Hepatocyte (in vitro differentiated cells): ENCODE results near the gene MPND. TPM values are rescaled to one million over a fixed set of nuclear protein-coding genes. Genes with fewer than 3 reads are reported as not detected.

Source experiments
- DNase-seq: peaks from one replicate; pipeline ENCODE4 v3.0.0-alpha.2; 2016; ENCODE audit warnings: low spot score
- H2AFZ ChIP-seq: fragments of 200-600 bp; sonication (generic); 2 replicates; pipeline ENCODE4 v1.6.0; 2016; ENCODE audit warnings: antibody characterized with exemption, mild to moderate bottlenecking
- H3K27ac ChIP-seq: fragments of 200-600 bp; sonication (generic); 2 replicates; pipeline ENCODE4 v1.5.1; 2016; ENCODE audit warnings: mild to moderate bottlenecking
- H3K27me3 ChIP-seq: fragments of 200-600 bp; sonication (generic); 2 replicates; pipeline ENCODE4 v1.6.1; 2016
- H3K36me3 ChIP-seq: fragments of 200-600 bp; sonication (generic); replicated peaks from 2 replicates; pipeline ENCODE4 v1.5.1; 2016; ENCODE audit warnings: low read depth; ENCODE audit not compliant: insufficient read depth
- H3K4me1 ChIP-seq: fragments of 200-600 bp; sonication (generic); 2 replicates; pipeline ENCODE4 v1.5.1; 2016; ENCODE audit warnings: mild to moderate bottlenecking, moderate library complexity; ENCODE audit not compliant: insufficient read depth
- H3K4me2 ChIP-seq: fragments of 200-600 bp; sonication (generic); 2 replicates; pipeline ENCODE4 v1.6.0; 2016
- H3K4me3 ChIP-seq: fragments of 200-600 bp; sonication (generic); 2 replicates; pipeline ENCODE4 v1.5.1; 2016; ENCODE audit warnings: mild to moderate bottlenecking
- H3K79me2 ChIP-seq: fragments of 200-600 bp; sonication (generic); 2 replicates; pipeline ENCODE4 v1.6.0; 2017; ENCODE audit warnings: mild to moderate bottlenecking
- H3K9me2 ChIP-seq: fragments of 200-600 bp; sonication (generic); replicated peaks from 2 replicates; pipeline ENCODE4 v1.6.0; 2017; ENCODE audit warnings: mild to moderate bottlenecking; ENCODE audit not compliant: insufficient read depth
- H3K9me3 ChIP-seq: fragments of 200-600 bp; sonication (generic); 2 replicates; pipeline ENCODE4 v1.5.1; 2016; ENCODE audit warnings: low read depth, mild to moderate bottlenecking
- H4K20me1 ChIP-seq: fragments of 200-600 bp; sonication (generic); 2 replicates; pipeline ENCODE4 v1.6.0; 2016; ENCODE audit warnings: mild to moderate bottlenecking; ENCODE audit not compliant: insufficient read depth, poor library complexity, severe bottlenecking
- CTCF ChIP-seq: fragments of 200-600 bp; sonication (generic); IDR thresholded peaks from 2 replicates; pipeline ENCODE4 v1.5.1; 2016; ENCODE audit warnings: antibody characterized with exemption, mild to moderate bottlenecking; ENCODE audit not compliant: poor library complexity
- EZH2 ChIP-seq: fragments of 200-600 bp; sonication (generic); IDR thresholded peaks from 2 replicates; pipeline ENCODE4 v1.6.1; 2016; ENCODE audit warnings: antibody characterized with exemption, mild to moderate bottlenecking, borderline replicate concordance
- EZH2phosphoT487 ChIP-seq: fragments of 200-600 bp; sonication (generic); IDR thresholded peaks from one replicate; pipeline ENCODE4 v1.6.1; 2018; ENCODE audit warnings: antibody characterized with exemption, mild to moderate bottlenecking, low read depth, moderate library complexity; ENCODE audit not compliant: unreplicated experiment, severe bottlenecking
- WGBS: methylation state at CpG from one replicate; pipeline ENCODE4 v1.1.6; 2016; ENCODE audit warnings: low lambda C conversion rate; ENCODE audit errors: missing lambda C conversion rate; 5-methylcytosine and 5-hydroxymethylcytosine counted together
- polyA plus RNA-seq: library from polyadenylated mRNA; unstranded; fragments of >200 nt; fragmentation: Nextera tagmentation; extraction: Ambion mirVana; gene quantifications from 2 replicates; pipeline ENCODE4 v1.2.1, GENCODE V29; 2016
- total RNA-seq: library from RNA; depleted of rRNA; stranded (reverse); fragments of >200 nt; gene quantifications from 2 replicates; pipeline ENCODE4 v1.2.3, GENCODE V29; 2014

Gene MPND
- total and polyA plus RNA-seq, 2 experiments from 2014 or later, result 16.6 to 21.9 TPM

GRCh38 chr19:4297901-4298809, 45.2 kb upstream of the MPND start:
- Histone ChIP-seq H3K27me3 (no peaks in the 10 kb centered on the region), H3K79me2 (no peaks in the 10 kb centered on the region), H3K4me1 (no peaks in the 10 kb centered on the region), H3K9me3 (no peaks in the 10 kb centered on the region), H3K4me2 (no peak overlapping the region), H3K27ac (no peak overlapping the region), H4K20me1 (no peaks in the 10 kb centered on the region), H2AFZ (no peak overlapping the region), H3K4me3 (no peak overlapping the region), H3K36me3 (no peaks in the 10 kb centered on the region), H3K9me2 (no peaks in the 10 kb centered on the region)
- no peak for DNase-seq
- 77% methylated on average over 27 of the region's 27 CpGs for WGBS
- TF ChIP-seq EZH2phosphoT487 (no peak), EZH2 (no peak), CTCF (no peak)

- H3K4me2 ChIP-seq, result no peak overlapping the region
- WGBS, result 96% methylated on average over 8 of the region's 8 CpGs
- no peaks in the 10 kb centered on the region for H3K9me2 ChIP-seq
- H3K27ac ChIP-seq, result no peak overlapping the region
- H3K4me3 ChIP-seq, result no peak overlapping the region
- H3K79me2 ChIP-seq, result no peaks in the 10 kb centered on the region
- TF ChIP-seq EZH2phosphoT487 (no peak), CTCF (no peak), EZH2 (no peak)
- H3K36me3 ChIP-seq, result no peaks in the 10 kb centered on the region
- no peaks in the 10 kb centered on the region for H3K4me1 ChIP-seq
- H3K9me3 ChIP-seq, result no peaks in the 10 kb centered on the region
- H3K27me3 ChIP-seq, result no peaks in the 10 kb centered on the region
- DNase-seq, result no peak
- H4K20me1 ChIP-seq, result no peaks in the 10 kb centered on the region
- no peak overlapping the region for H2AFZ ChIP-seq
These were observed 44.4 kb upstream of the MPND start for GRCh38 chr19:4298810-4299550.

GRCh38 chr19:4300589-4300988, 42.8 kb upstream of the MPND start:
- Histone ChIP-seq H2AFZ (no peak overlapping the region), H3K4me1 (no peaks in the 10 kb centered on the region), H3K9me2 (no peaks in the 10 kb centered on the region), H3K9me3 (no peaks in the 10 kb centered on the region), H3K79me2 (no peaks in the 10 kb centered on the region), H3K4me3 (no peak overlapping the region), H3K36me3 (no peaks in the 10 kb centered on the region), H3K27me3 (no peaks in the 10 kb centered on the region), H3K27ac (no peak overlapping the region), H4K20me1 (no peaks in the 10 kb centered on the region), H3K4me2 (no peak overlapping the region)
- DNase-seq, result no peak
- 95% methylated on average over 3 of the region's 3 CpGs for WGBS
- TF ChIP-seq EZH2phosphoT487 (no peak), EZH2 (no peak), CTCF (no peak)
